K562 (cell line): ENCODE data around the gene AIPL1. TPM values are rescaled to one million over a fixed set of nuclear protein-coding genes. Genes with fewer than 3 reads are reported as not detected.

Experiments used
- ATAC-seq: fragments of 200-7000 bp; cut with Tn5 transposase; 3 replicates; pipeline ENCODE4 v1.9.1; 2020; ENCODE audit warnings: moderate library complexity
- BruUV-seq: library from RNA; stranded (reverse); fragments of 400-500 nt; replicated peaks from 2 replicates; lab custom pipeline; 2021; lab: Mats Ljungman, UMichigan
- CTCF ChIA-PET: fragments of 300-600 bp; formaldehyde crosslinking; extraction: SDS; loops from one replicate; lab custom pipeline; 2021; ENCODE audit warnings: low intra/inter-chr PET ratio; lab: Yijun Ruan, JAX
- POLR2A ChIA-PET: fragments of 300-600, 350-650 bp; sonication (Branson Sonifier 250); formaldehyde crosslinking; extraction: SDS; loops from one replicate; lab custom pipeline; 2021; ENCODE audit warnings: antibody characterized with exemption, inconsistent platforms; lab: Yijun Ruan, JAX
- DNase-seq, 4 experiments: peaks; one replicate each; pipeline versions ENCODE4 v3.0.0 to v3.0.0-alpha.2; 2011 to 2018; ENCODE audit warnings: low spot score in 3 of 4, mixed read lengths in 3 of 4; ENCODE audit errors: extremely low read depth in 1 of 4
- FAIRE-seq: peaks from 2 replicates; lab custom pipeline; 2011; peaks lifted over from hg19 to GRCh38; lab: Jason Lieb, UNC
- H2AFZ ChIP-seq: 2 replicates; pipeline ENCODE4 v1.6.0; 2011; ENCODE audit warnings: low read depth, low read length, control low read depth, inconsistent platforms
- H3K27ac ChIP-seq: fragments of 200-600 bp; 3 replicates; pipeline ENCODE4 v1.8.0; 2011; ENCODE audit warnings: low read depth, mild to moderate bottlenecking, control low read depth, inconsistent platforms, low read length, moderate library complexity, mixed read lengths; ENCODE audit errors: extremely low read depth
- H3K27me3 ChIP-seq, 2 experiments: fragments of 300-600 bp in 1 of 2; 2 replicates in 1 of 2; 3 replicates in 1 of 2; pipeline versions ENCODE4 v1.6.0 to v1.8.0; 2011; ENCODE audit warnings: inconsistent platforms in 2 of 2, low read length in 2 of 2, mild to moderate bottlenecking in 1 of 2, mixed read lengths in 1 of 2, moderate library complexity in 1 of 2; ENCODE audit not compliant: control insufficient read depth in 2 of 2, insufficient read depth in 2 of 2
- H3K36me3 ChIP-seq: fragments of 300-600 bp; 3 replicates; pipeline ENCODE4 v1.8.0; 2011; ENCODE audit warnings: mild to moderate bottlenecking, low read length, inconsistent platforms; ENCODE audit not compliant: control insufficient read depth, insufficient read depth
- H3K4me1 ChIP-seq, 2 experiments: fragments of 200-600 bp in 1 of 2; replicated peaks in 1 of 2; 2 replicates in 1 of 2; 3 replicates in 1 of 2; pipeline versions ENCODE4 v1.5.1 to v1.8.0; 2011; ENCODE audit warnings: inconsistent platforms in 2 of 2, low read length in 2 of 2, mild to moderate bottlenecking in 1 of 2, mixed read lengths in 1 of 2, moderate library complexity in 1 of 2; ENCODE audit not compliant: control insufficient read depth in 2 of 2, insufficient read depth in 2 of 2
- H3K4me2 ChIP-seq: 2 replicates; pipeline ENCODE4 v1.6.1; 2011; ENCODE audit warnings: low read length, control low read depth, inconsistent platforms, mixed read lengths; ENCODE audit not compliant: insufficient read depth
- H3K4me3 ChIP-seq: fragments of 200-600 bp; sonication (generic), shearing (Covaris generic); 2 replicates; pipeline ENCODE4 v1.5.1; 2016; ENCODE audit warnings: control low read depth, inconsistent platforms
- H3K79me2 ChIP-seq: fragments of 200-600 bp; 3 replicates; pipeline ENCODE4 v1.8.0; 2011; ENCODE audit warnings: low read length, inconsistent platforms; ENCODE audit not compliant: control insufficient read depth, insufficient read depth
- H3K9ac ChIP-seq, 2 experiments: 2 replicates each; pipeline versions ENCODE4 v1.6.0 to v1.6.1; 2011; ENCODE audit warnings: low read depth in 2 of 2, low read length in 2 of 2, control low read depth in 1 of 2, inconsistent platforms in 1 of 2, mild to moderate bottlenecking in 1 of 2, mixed read lengths in 1 of 2; ENCODE audit not compliant: insufficient read depth in 1 of 2
- H3K9me1 ChIP-seq: one replicate; pipeline ENCODE4 v1.6.0; 2011; ENCODE audit warnings: inconsistent platforms, mild to moderate bottlenecking, low read length, moderate library complexity; ENCODE audit not compliant: control insufficient read depth, insufficient read depth
- H3K9me3 ChIP-seq: replicated peaks from 2 replicates; pipeline ENCODE4 v1.5.1; 2011; ENCODE audit warnings: low read depth, low read length, inconsistent platforms; ENCODE audit not compliant: control insufficient read depth, insufficient read depth
- H4K20me1 ChIP-seq: replicated peaks from 2 replicates; pipeline ENCODE4 v1.6.1; 2011; ENCODE audit warnings: low read length, inconsistent platforms, mixed read lengths; ENCODE audit not compliant: control insufficient read depth, insufficient read depth
- CBFA2T3 ChIP-seq: fragments of 450-650 bp; IDR thresholded peaks from 2 replicates; pipeline ENCODE4 v1.6.1; 2017
- KDM2B ChIP-seq: fragments of 250-450 bp; sonication (Bioruptor Pico); IDR thresholded peaks from 2 replicates; pipeline ENCODE4 v1.8.0; 2021; ENCODE audit warnings: mild to moderate bottlenecking, moderate library complexity
- ZBTB2 ChIP-seq: fragments of 450-650 bp; IDR thresholded peaks from 2 replicates; pipeline ENCODE4 v1.6.1; 2016; ENCODE audit warnings: antibody characterized with exemption
- ZNF318 ChIP-seq, 2 experiments: fragments of 450-650 bp; IDR thresholded peaks; 2 replicates each; pipeline ENCODE4 v1.6.1; 2016; ENCODE audit warnings: mild to moderate bottlenecking in 2 of 2, borderline replicate concordance in 1 of 2, low read depth in 1 of 2, moderate library complexity in 1 of 2
- WGBS: fragments of 100-300 bp; shearing (Covaris generic); methylation state at CpG from one replicate; pipeline ENCODE4 v1.1.6; 2016; ENCODE audit warnings: low coverage, mixed read lengths; ENCODE audit not compliant: insufficient coverage; ENCODE audit errors: missing lambda C conversion rate; 5-methylcytosine and 5-hydroxymethylcytosine counted together
- in situ Hi-C: fragments of 300-500 bp; cut with MboI; formaldehyde crosslinking; loops from 4 replicates; pipeline ENCODE4 v1.15.0; 2018; ENCODE audit warnings: inconsistent platforms, mixed read lengths
- intact Hi-C: fragments of 100-400 bp; cut with micrococcal nuclease; formaldehyde crosslinking; loops from 2 replicates; pipeline ENCODE4 v1.14.2; 2022
- polyA plus RNA-seq, 8 experiments: library from polyadenylated mRNA; depleted of rRNA in 4 of 8; stranded (reverse) in 5 of 8; unstranded in 3 of 8; fragments of >200 nt; fragmentation: Nextera tagmentation in 2 of 8; fragmentation: Illumina TruSeq in 1 of 8; extraction: Ambion mirVana in 2 of 8; extraction: Trizol in 1 of 8; gene quantifications; 2 replicates each; pipeline versions ENCODE4 v1.2.1 to v1.2.3, GENCODE V29; 2011 to 2014; ENCODE audit warnings: inconsistent platforms in 1 of 8, missing spikeins in 1 of 8
- total RNA-seq, 7 experiments: library from RNA; depleted of rRNA in 6 of 7; stranded (reverse); fragments of >200 nt in 6 of 7; fragmentation: Illumina TruSeq in 2 of 7; extraction: Trizol in 2 of 7; gene quantifications; 2 replicates each; pipeline versions ENCODE4 v1.2.1 to v1.2.3, GENCODE V29; 2011 to 2021; ENCODE audit warnings: low replicate concordance in 1 of 7

Gene AIPL1
- total and polyA plus RNA-seq, 9 of the 15 experiments (the other 6 are each of a cell fraction or from before 2014, with no cell fraction given): not detected

GRCh38 chr17:6408276-6408675, 26.6 kb downstream of the AIPL1 start:
- Histone ChIP-seq H3K9ac (no peak overlapping the region), H3K4me3 (no peak overlapping the region), H3K27me3 (peaks cover 2 to 22% of the 10 kb centered on the region in 2 experiments; a peak in 3 of 5 replicates), H3K27ac (no peak overlapping the region), H3K9me3 (no peaks in the 10 kb centered on the region), H3K36me3 (no peaks in the 10 kb centered on the region), H3K79me2 (no peaks in the 10 kb centered on the region), H2AFZ (no peak overlapping the region), H4K20me1 (no peaks in the 10 kb centered on the region), H3K9me1 (no peaks in the 10 kb centered on the region), H3K4me2 (no peak overlapping the region), H3K4me1 (no peaks in the 10 kb centered on the region)
- WGBS: 0% methylated on average over 5 of the region's 6 CpGs
- no peak for ATAC-seq
- DNase-seq: no peak
- BruUV-seq: no TSS peak
- in situ Hi-C loops (loop anchor here (25.0 kb wide), 1 partner anchor 696 kb away; no protein-coding TSS in a partner anchor), intact Hi-C loops (no loop called here)
- no peak for TF ChIP-seq KDM2B (CRISPR knock-in tag)
- CTCF ChIA-PET: no interaction called here
- FAIRE-seq: no peak
- POLR2A ChIA-PET: interaction anchor here (1.0 kb wide), 1 partner anchor 804 kb away, joined by 4 read pairs; no protein-coding TSS in a partner anchor

- ChIA-PET CTCF (no interaction called here), POLR2A (no interaction called here)
- in situ Hi-C loops: loop anchor here (25.0 kb wide), 1 partner anchor 690 kb away; no protein-coding TSS in a partner anchor
- no peak overlapping the region for H3K4me3 ChIP-seq
- no peak for ATAC-seq
- FAIRE-seq: no peak
- no peak overlapping the region for H3K4me2 ChIP-seq
- no peaks in the 10 kb centered on the region for H3K4me1 ChIP-seq
- peaks cover 2 to 16% of the 10 kb centered on the region in 2 experiments; a peak in 3 of 5 replicates for H3K27me3 ChIP-seq
- H4K20me1 ChIP-seq: no peaks in the 10 kb centered on the region
- no peaks in the 10 kb centered on the region for H3K36me3 ChIP-seq
- no peaks in the 10 kb centered on the region for H3K9me3 ChIP-seq
- 0% methylated on average over 4 of the region's 6 CpGs for WGBS
- TF ChIP-seq ZBTB2 (no peak), CBFA2T3 (no peak), ZNF318 (IDR thresholded peaks at IDR 0.05; ENCODE audit: borderline replicate concordance in 1 of 2, low read depth in 1 of 2) (no peak)
- TF ChIP-seq, all 486 proteins: peak for 0
- no peak overlapping the region for H3K9ac ChIP-seq
- H3K27ac ChIP-seq: no peak overlapping the region
- H3K9me1 ChIP-seq: no peaks in the 10 kb centered on the region
- no peak for DNase-seq
- no peak overlapping the region for H2AFZ ChIP-seq
- H3K79me2 ChIP-seq: no peaks in the 10 kb centered on the region
- intact Hi-C loops: no loop called here
- BruUV-seq: no TSS peak
These were observed 32.7 kb downstream of the AIPL1 start for GRCh38 chr17:6402258-6402657.
